Activated CD8-positive, alpha-beta T cell treated with anti-CD3 and anti-CD28 coated beads, Interleukin-2, amount 10 ng/mL, durations not matched to agents 7 days and 5 days (primary cell): ENCODE measurements around the gene PITPNM1. TPM values are rescaled to one million over a fixed set of nuclear protein-coding genes. Genes with fewer than 3 reads are reported as not detected.
A peak's percentile ranks its signal among the peaks of the same experiment; 100 is the strongest.
"Not testable (repeated sequence)": the region's sequence is repeated elsewhere in the genome, so short reads cannot be mapped to it uniquely, and the experiment has no call there.

Source experiments
- ATAC-seq: fragments of 150-1000 bp; cut with Tn5 transposase; one replicate; pipeline ENCODE4 v1.10.0; 2021; ENCODE audit warnings: moderate library complexity
- CTCF ChIA-PET: fragments of 350-600 bp; sonication (Branson Sonifier 250); formaldehyde crosslinking; loops from one replicate; lab custom pipeline; 2021; ENCODE audit warnings: antibody characterized with exemption; lab: Charles Lee
- POLR2A ChIA-PET: fragments of 350-600 bp; sonication (Branson Sonifier 250); formaldehyde crosslinking; loops from one replicate; lab custom pipeline; 2021; ENCODE audit warnings: antibody characterized with exemption; lab: Charles Lee
- DNase-seq: peaks from one replicate; pipeline ENCODE4 v3.0.0-alpha.2; 2020
- H3K27ac Mint-ChIP-seq: one replicate; pipeline ENCODE4 v1.8.0; 2021; ENCODE audit warnings: mild to moderate bottlenecking, mixed read lengths
- H3K27me3 Mint-ChIP-seq: one replicate; pipeline ENCODE4 v1.8.0; 2021; ENCODE audit warnings: low read depth, mixed read lengths
- H3K36me3 Mint-ChIP-seq: one replicate; pipeline ENCODE4 v1.8.0; 2021; ENCODE audit warnings: low read depth, mixed read lengths
- H3K4me1 Mint-ChIP-seq: one replicate; pipeline ENCODE4 v1.8.0; 2021; ENCODE audit warnings: low read depth, mixed read lengths
- H3K4me3 Mint-ChIP-seq: one replicate; pipeline ENCODE4 v1.8.0; 2021; ENCODE audit warnings: mild to moderate bottlenecking, mixed read lengths
- H3K9me3 Mint-ChIP-seq: one replicate; pipeline ENCODE4 v1.8.0; 2022; ENCODE audit warnings: mixed read lengths; ENCODE audit not compliant: insufficient read depth
- total RNA-seq, 2 experiments: library from RNA; stranded (reverse); gene quantifications; one replicate each; pipeline ENCODE4 v1.2.3, GENCODE V29; 2021

Gene PITPNM1
- total RNA-seq, 2 experiments from 2014 or later, result 110 to 117 TPM

- no peaks in the 10 kb centered on the region for H3K9me3 Mint-ChIP-seq
- peak overlapping the region; percentile 83 for H3K27ac Mint-ChIP-seq
- DNase-seq, result no peak
- H3K36me3 Mint-ChIP-seq, result peaks cover 4% of the 10 kb centered on the region
- H3K27me3 Mint-ChIP-seq, result no peaks in the 10 kb centered on the region
- peak overlapping the region; percentile 87 for H3K4me3 Mint-ChIP-seq
- CTCF ChIA-PET, result interaction anchor here (0.6 to 3.2 kb wide), 12 partner anchors 15 to 115 kb away, joined by 3 to 21 read pairs (median 4); partner anchors contain the start of genes GPR152, PITPNM1, POLD4 and PPP1CA
- peaks cover 38% of the 10 kb centered on the region for H3K4me1 Mint-ChIP-seq
- no peak for ATAC-seq
- POLR2A ChIA-PET, result interaction anchor here (0.9 to 8.7 kb wide), 6 partner anchors 17 to 146 kb away, joined by 3 to 103 read pairs (median 6); partner anchors contain the start of genes AIP and PTPRCAP
Measured at GRCh38 chr11:67468056-67468455, 37.1 kb downstream of the PITPNM1 start.

GRCh38 chr11:67466962-67467771 is 38.0 kb downstream of the PITPNM1 start:
- Mint-ChIP-seq H3K9me3 (no peaks in the 10 kb centered on the region), H3K27me3 (no peaks in the 10 kb centered on the region), H3K4me1 (peaks cover 38% of the 10 kb centered on the region), H3K36me3 (peaks cover 4% of the 10 kb centered on the region), H3K4me3 (peak overlapping the region; percentile 87), H3K27ac (peak overlapping the region; percentile 74)
- POLR2A ChIA-PET, result interaction anchor here (1.0 to 8.7 kb wide), 3 partner anchors 15 to 30 kb away, joined by 3 to 103 read pairs (median 70); partner anchors contain the start of genes AIP and PTPRCAP
- ATAC-seq (no peak), DNase-seq (no peak)
- CTCF ChIA-PET, result interaction anchor here (1.1 to 3.2 kb wide), 6 partner anchors 29 to 107 kb away, joined by 4 to 21 read pairs (median 6); partner anchors contain the start of genes PITPNM1, PPP1CA and PTPRCAP

GRCh38 chr11:67466367-67466766 is 38.8 kb downstream of the PITPNM1 start:
- CTCF ChIA-PET, result interaction anchor here (2.3 to 3.2 kb wide), 2 partner anchors 39 to 65 kb away, joined by 7 to 13 read pairs; partner anchors contain the start of genes PITPNM1 and PPP1CA
- ATAC-seq (no peak), DNase-seq (no peak)
- POLR2A ChIA-PET, result interaction anchor here (0.7 to 8.7 kb wide), 5 partner anchors 17 to 183 kb away, joined by 3 to 103 read pairs (median 5); partner anchors contain the start of genes AIP and PTPRCAP
- no peaks in the 10 kb centered on the region for H3K27me3 Mint-ChIP-seq
- peak overlapping the region; percentile 55 for H3K27ac Mint-ChIP-seq
- H3K36me3 Mint-ChIP-seq, result peaks cover 4% of the 10 kb centered on the region
- no peak overlapping the region for H3K4me3 Mint-ChIP-seq
- no peaks in the 10 kb centered on the region for H3K9me3 Mint-ChIP-seq
- H3K4me1 Mint-ChIP-seq, result peaks cover 38% of the 10 kb centered on the region

GRCh38 chr11:67465530-67465929 is 39.6 kb downstream of the PITPNM1 start:
- CTCF ChIA-PET, result interaction anchor here (0.9 to 2.3 kb wide), 5 partner anchors 10 to 40 kb away, joined by 3 to 7 read pairs (median 4); partner anchors contain the start of genes PITPNM1 and PTPRCAP
- POLR2A ChIA-PET, result interaction anchor here (0.6 to 8.7 kb wide), 11 partner anchors 8 to 183 kb away, joined by 3 to 103 read pairs (median 4); partner anchors contain the start of genes AIP, PPP1CA and PTPRCAP
- peak overlapping the region; percentile 89 for H3K27ac Mint-ChIP-seq
- H3K36me3 Mint-ChIP-seq, DNase-seq, ATAC-seq, H3K27me3 Mint-ChIP-seq, H3K9me3 Mint-ChIP-seq: not testable (repeated sequence)
- H3K4me3 Mint-ChIP-seq, result peak overlapping the region; percentile 82
- H3K4me1 Mint-ChIP-seq, result peaks cover 38% of the 10 kb centered on the region

GRCh38 chr11:67465189-67465510 is 40.0 kb downstream of the PITPNM1 start:
- Mint-ChIP-seq H3K27me3 (no peaks in the 10 kb centered on the region), H3K27ac (peak overlapping the region; percentile 89), H3K4me3 (peak overlapping the region; percentile 82), H3K36me3 (peaks cover 4% of the 10 kb centered on the region), H3K9me3 (no peaks in the 10 kb centered on the region), H3K4me1 (peaks cover 38% of the 10 kb centered on the region)
- DNase-seq (no peak), ATAC-seq (no peak)
- CTCF ChIA-PET, result interaction anchor here (0.9 to 2.3 kb wide), 6 partner anchors 11 to 63 kb away, joined by 3 to 7 read pairs (median 4); partner anchors contain the start of genes PITPNM1, PPP1CA and PTPRCAP
- POLR2A ChIA-PET, result interaction anchor here (0.5 to 8.7 kb wide), 11 partner anchors 8 to 112 kb away, joined by 3 to 103 read pairs (median 3); partner anchors contain the start of genes AIP, PPP1CA and PTPRCAP

- H3K4me3 Mint-ChIP-seq, result peak overlapping the region; percentile 82
- DNase-seq (peak; percentile 96), ATAC-seq (peak; percentile 88)
- POLR2A ChIA-PET, result interaction anchor here (0.5 to 8.7 kb wide), 9 partner anchors 9 to 112 kb away, joined by 3 to 103 read pairs (median 3); partner anchors contain the start of genes AIP, PPP1CA and PTPRCAP
- CTCF ChIA-PET, result interaction anchor here (0.9 to 1.5 kb wide), 5 partner anchors 11 to 63 kb away, joined by 3 to 6 read pairs (median 4); partner anchors contain the start of genes PPP1CA and PTPRCAP
- H3K36me3 Mint-ChIP-seq, result peaks cover 4% of the 10 kb centered on the region
- H3K27ac Mint-ChIP-seq, result peak overlapping the region; percentile 89
- peaks cover 39% of the 10 kb centered on the region for H3K4me1 Mint-ChIP-seq
- peaks cover 2% of the 10 kb centered on the region for H3K27me3 Mint-ChIP-seq
- no peaks in the 10 kb centered on the region for H3K9me3 Mint-ChIP-seq
Measured at GRCh38 chr11:67464411-67465188, 40.6 kb downstream of the PITPNM1 start.

- Mint-ChIP-seq H3K9me3 (no peaks in the 10 kb centered on the region), H3K4me1 (peaks cover 35% of the 10 kb centered on the region), H3K36me3 (peaks cover 4% of the 10 kb centered on the region), H3K27ac (no peak overlapping the region), H3K27me3 (peaks cover 2% of the 10 kb centered on the region), H3K4me3 (peak overlapping the region; percentile 82)
- DNase-seq (no peak), ATAC-seq (no peak)
- ChIA-PET POLR2A (interaction anchor here (0.7 to 1.4 kb wide), 2 partner anchors 12 to 44 kb away, joined by 3 read pairs; partner anchors contain the start of gene CDK2AP2), CTCF (interaction anchor here (1.4 kb wide), 1 partner anchor 62 kb away, joined by 5 read pairs; the partner anchor contains the start of gene PPP1CA)
Measured at GRCh38 chr11:67463680-67464410, 41.3 kb downstream of the PITPNM1 start.

GRCh38 chr11:67463186-67463585 is 42.0 kb downstream of the PITPNM1 start:
- Mint-ChIP-seq H3K4me3 (no peak overlapping the region), H3K27ac (no peak overlapping the region), H3K4me1 (peaks cover 32% of the 10 kb centered on the region), H3K27me3 (peaks cover 2% of the 10 kb centered on the region), H3K9me3 (no peaks in the 10 kb centered on the region), H3K36me3 (peaks cover 4% of the 10 kb centered on the region)
- POLR2A ChIA-PET, result interaction anchor here (0.7 to 1.4 kb wide), 2 partner anchors 11 to 44 kb away, joined by 3 read pairs; partner anchors contain the start of gene CDK2AP2
- CTCF ChIA-PET, result no interaction called here
- DNase-seq (no peak), ATAC-seq (no peak)

GRCh38 chr11:67458266-67458665 is 46.9 kb downstream of the PITPNM1 start:
- POLR2A ChIA-PET, result interaction anchor here (1.6 kb wide), 1 partner anchor 22 kb away, joined by 4 read pairs; no protein-coding TSS in a partner anchor

GRCh38 chr11:67457453-67457852 is 47.7 kb downstream of the PITPNM1 start:
- no peak for ATAC-seq
- ChIA-PET CTCF (no interaction called here), POLR2A (no interaction called here)
- no peaks in the 10 kb centered on the region for H3K36me3 Mint-ChIP-seq
- H3K27ac Mint-ChIP-seq, result no peak overlapping the region
- H3K27me3 Mint-ChIP-seq, result peaks cover 2% of the 10 kb centered on the region
- no peak for DNase-seq
- no peak overlapping the region for H3K4me3 Mint-ChIP-seq
- no peaks in the 10 kb centered on the region for H3K9me3 Mint-ChIP-seq
- H3K4me1 Mint-ChIP-seq, result peaks cover 2% of the 10 kb centered on the region

More at GRCh38 chr11:67458266-67458665, 46.9 kb downstream of the PITPNM1 start:
- no peak for DNase-seq
- Mint-ChIP-seq H3K4me1 (peaks cover 2% of the 10 kb centered on the region), H3K36me3 (no peaks in the 10 kb centered on the region), H3K4me3 (no peak overlapping the region), H3K27ac (no peak overlapping the region), H3K9me3 (no peaks in the 10 kb centered on the region), H3K27me3 (peaks cover 2% of the 10 kb centered on the region)
- CTCF ChIA-PET, result no interaction called here
- no peak for ATAC-seq
